Measurements from ENCODE around the gene CAMSAP1. TPM values are rescaled to one million over a fixed set of nuclear protein-coding genes. Genes with fewer than 3 reads are reported as not detected.
"Not testable (repeated sequence)": the region's sequence is repeated elsewhere in the genome, so short reads cannot be mapped to it uniquely, and the experiment has no call there.

CAMSAP1 gene
- total RNA-seq, 1 donor, result 26.1 TPM

GRCh38 chr9:135946392-135946994 lies 39.1 kb upstream of the CAMSAP1 start:
- no peaks in the 10 kb centered on the region for H3K9me3 ChIP-seq (ENCODE audit: low read depth, low read length)
- H3K79me2 ChIP-seq (ENCODE audit: insufficient read depth, low read length), result no peaks in the 10 kb centered on the region
- no peak overlapping the region for H3K27ac ChIP-seq (ENCODE audit: low read depth, low read length)
- no peak overlapping the region for H3K4me3 ChIP-seq (ENCODE audit: insufficient read depth, low read length)
- peaks cover 35% of the 10 kb centered on the region for H3K36me3 ChIP-seq (ENCODE audit: insufficient read depth, low read length)
- TF ChIP-seq CTCF (IDR thresholded peaks at IDR 0.05; ENCODE audit: extremely low read depth, low read depth, low read length), result no peak
- no peak overlapping the region for H2AFZ ChIP-seq (ENCODE audit: low read length)
- H3K4me1 ChIP-seq (ENCODE audit: insufficient read depth, low read length), result no peaks in the 10 kb centered on the region
- H4K20me1 ChIP-seq (ENCODE audit: insufficient read depth, low read length), result no peaks in the 10 kb centered on the region
- no peak for DNase-seq (ENCODE audit: insufficient read length, low spot score, missing footprints)
- H3K4me2 ChIP-seq (ENCODE audit: insufficient read depth, low read length), result no peak overlapping the region
- no peaks in the 10 kb centered on the region for H3K27me3 ChIP-seq (ENCODE audit: insufficient read depth, low read length)

- no peaks in the 10 kb centered on the region for H3K27me3 ChIP-seq (ENCODE audit: insufficient read depth, low read length)
- H4K20me1 ChIP-seq (ENCODE audit: insufficient read depth, low read length), result no peaks in the 10 kb centered on the region
- no peak overlapping the region for H2AFZ ChIP-seq (ENCODE audit: low read length)
- no peak overlapping the region for H3K4me2 ChIP-seq (ENCODE audit: insufficient read depth, low read length)
- no peaks in the 10 kb centered on the region for H3K79me2 ChIP-seq (ENCODE audit: insufficient read depth, low read length)
- no peak for TF ChIP-seq CTCF (IDR thresholded peaks at IDR 0.05; ENCODE audit: extremely low read depth, low read depth, low read length)
- no peak overlapping the region for H3K4me3 ChIP-seq (ENCODE audit: insufficient read depth, low read length)
- DNase-seq (ENCODE audit: insufficient read length, low spot score, missing footprints), result no peak
- H3K9me3 ChIP-seq (ENCODE audit: low read depth, low read length), result no peaks in the 10 kb centered on the region
- no peak overlapping the region for H3K27ac ChIP-seq (ENCODE audit: low read depth, low read length)
- peaks cover 35% of the 10 kb centered on the region for H3K36me3 ChIP-seq (ENCODE audit: insufficient read depth, low read length)
- H3K4me1 ChIP-seq (ENCODE audit: insufficient read depth, low read length), result no peaks in the 10 kb centered on the region
Observed at GRCh38 chr9:135945969-135946368, 38.6 kb upstream of the CAMSAP1 start.

GRCh38 chr9:135944444-135945252 lies 37.3 kb upstream of the CAMSAP1 start:
- H3K27ac ChIP-seq (ENCODE audit: low read depth, low read length), result no peak overlapping the region
- no peaks in the 10 kb centered on the region for H3K79me2 ChIP-seq (ENCODE audit: insufficient read depth, low read length)
- H3K9me3 ChIP-seq (ENCODE audit: low read depth, low read length), result no peaks in the 10 kb centered on the region
- H4K20me1 ChIP-seq (ENCODE audit: insufficient read depth, low read length), result no peaks in the 10 kb centered on the region
- DNase-seq (ENCODE audit: insufficient read length, low spot score, missing footprints), result no peak
- H3K27me3 ChIP-seq (ENCODE audit: insufficient read depth, low read length), result no peaks in the 10 kb centered on the region
- no peak overlapping the region for H3K4me2 ChIP-seq (ENCODE audit: insufficient read depth, low read length)
- H3K36me3 ChIP-seq (ENCODE audit: insufficient read depth, low read length), result peaks cover 35% of the 10 kb centered on the region
- no peak overlapping the region for H3K4me3 ChIP-seq (ENCODE audit: insufficient read depth, low read length)
- H2AFZ ChIP-seq (ENCODE audit: low read length), result no peak overlapping the region
- H3K4me1 ChIP-seq (ENCODE audit: insufficient read depth, low read length), result no peaks in the 10 kb centered on the region
- no peak for TF ChIP-seq CTCF (IDR thresholded peaks at IDR 0.05; ENCODE audit: extremely low read depth, low read depth, low read length)

GRCh38 chr9:135943604-135944003 lies 36.3 kb upstream of the CAMSAP1 start:
- DNase-seq (ENCODE audit: insufficient read length, low spot score, missing footprints); H3K9me3 ChIP-seq (ENCODE audit: low read depth, low read length); H3K4me3 ChIP-seq (ENCODE audit: insufficient read depth, low read length); H3K79me2 ChIP-seq (ENCODE audit: insufficient read depth, low read length); H2AFZ ChIP-seq (ENCODE audit: low read length); H4K20me1 ChIP-seq (ENCODE audit: insufficient read depth, low read length); H3K27ac ChIP-seq (ENCODE audit: low read depth, low read length); H3K27me3 ChIP-seq (ENCODE audit: insufficient read depth, low read length); H3K4me1 ChIP-seq (ENCODE audit: insufficient read depth, low read length); H3K4me2 ChIP-seq (ENCODE audit: insufficient read depth, low read length): not testable (repeated sequence)
- H3K36me3 ChIP-seq (ENCODE audit: insufficient read depth, low read length), result peaks cover 35% of the 10 kb centered on the region

All from osteoblast (primary cell).